AG08396 (cell line): ENCODE results near the gene FSD1.
"Not testable (repeated sequence)": the region's sequence is repeated elsewhere in the genome, so short reads cannot be mapped to it uniquely, and the experiment has no call there.

ENCODE experiments used
- DNase-seq: peaks from one replicate; pipeline ENCODE4 v3.0.0; 2012; ENCODE audit warnings: low spot score, mixed read lengths

FSD1 gene

GRCh38 chr19:4304538-4305256, at the start of gene FSD1:
FSD1 (plus strand) TSS chr19:4304598; CDS start chr19:4304747, 149 bp downstream.
- DNase-seq = peak; percentile 100

GRCh38 chr19:4256563-4256962, 47.8 kb upstream of the FSD1 start:
- no peak for DNase-seq

- no peak for DNase-seq
These were observed 47.4 kb upstream of the FSD1 start for GRCh38 chr19:4257025-4257424.

- DNase-seq = no peak
These were observed 46.2 kb upstream of the FSD1 start for GRCh38 chr19:4258181-4258580.

GRCh38 chr19:4260613-4261191, 43.7 kb upstream of the FSD1 start:
- peak; percentile 3 for DNase-seq

GRCh38 chr19:4264812-4265211, 39.6 kb upstream of the FSD1 start:
- DNase-seq = no peak

- peak; percentile 3 for DNase-seq
These were observed 38.0 kb upstream of the FSD1 start for GRCh38 chr19:4266253-4267000.

GRCh38 chr19:4267101-4267900, 37.1 kb upstream of the FSD1 start:
- DNase-seq = peak; percentile 73

GRCh38 chr19:4267901-4268815, 36.2 kb upstream of the FSD1 start:
- DNase-seq = no peak

GRCh38 chr19:4268816-4269430, 35.5 kb upstream of the FSD1 start:
- no peak for DNase-seq

- no peak for DNase-seq
These were observed 31.5 kb upstream of the FSD1 start for GRCh38 chr19:4272894-4273293.

- DNase-seq = not testable (repeated sequence)
These were observed 30.1 kb upstream of the FSD1 start for GRCh38 chr19:4274321-4274686.

GRCh38 chr19:4277191-4277696, 27.2 kb upstream of the FSD1 start:
- DNase-seq = no peak

GRCh38 chr19:4278010-4278409, 26.4 kb upstream of the FSD1 start:
- no peak for DNase-seq

GRCh38 chr19:4278419-4279266, 25.8 kb upstream of the FSD1 start, which contains the start of gene SHD:
SHD (plus strand) TSS chr19:4279266; CDS start chr19:4280064, 798 bp downstream.
- DNase-seq = no peak

- DNase-seq = no peak
These were observed 25.2 kb upstream of the FSD1 start for GRCh38 chr19:4279267-4279529.

GRCh38 chr19:4279530-4280422, 24.6 kb upstream of the FSD1 start:
- DNase-seq = no peak

- DNase-seq = peak; percentile 66
These were observed 20.0 kb upstream of the FSD1 start for GRCh38 chr19:4284176-4284958.
